Neural cell (in vitro differentiated cells): ENCODE measurements around the gene INPP5F. TPM values are rescaled to one million over a fixed set of nuclear protein-coding genes. Genes with fewer than 3 reads are reported as not detected.

Experiments used
- H2AFZ ChIP-seq: fragments of 200-600, 300-800 bp; sonication (generic), shearing (Covaris generic); 2 replicates; pipeline ENCODE4 v1.6.0; 2014; ENCODE audit warnings: low read depth, mild to moderate bottlenecking, antibody characterized with exemption, low read length, moderate library complexity
- H3F3A ChIP-seq: fragments of 200-600 bp; shearing (Covaris generic); 2 replicates; pipeline ENCODE4 v1.6.1; 2016; ENCODE audit warnings: mild to moderate bottlenecking, moderate library complexity, mixed read lengths, antibody characterized with exemption, low read length; ENCODE audit not compliant: insufficient read depth, poor library complexity, severe bottlenecking
- H3K27ac ChIP-seq: fragments of 200-600, 300-800 bp; sonication (generic), shearing (Covaris generic); 2 replicates; pipeline ENCODE4 v1.5.1; 2014; ENCODE audit warnings: mild to moderate bottlenecking, low read length, moderate library complexity
- H3K27me3 ChIP-seq: fragments of 300-800, 200-600 bp; sonication (generic), shearing (Covaris generic); 2 replicates; pipeline ENCODE4 v1.6.0; 2014; ENCODE audit warnings: mild to moderate bottlenecking, low read depth, low read length, moderate library complexity; ENCODE audit not compliant: insufficient read depth
- H3K36me3 ChIP-seq: fragments of 300-800, 200-600 bp; sonication (generic), shearing (Covaris generic); 2 replicates; pipeline ENCODE4 v1.5.1; 2014; ENCODE audit warnings: mild to moderate bottlenecking, antibody characterized with exemption, low read length, moderate library complexity; ENCODE audit not compliant: insufficient read depth
- H3K4me2 ChIP-seq: fragments of 300-800, 200-600 bp; sonication (generic), shearing (Covaris generic); 2 replicates; pipeline ENCODE4 v1.6.0; 2014; ENCODE audit warnings: mild to moderate bottlenecking, low read length
- H3K4me3 ChIP-seq: fragments of 300-800, 200-600 bp; sonication (generic), shearing (Covaris generic); 2 replicates; pipeline ENCODE4 v1.5.1; 2014; ENCODE audit warnings: mild to moderate bottlenecking, low read length, moderate library complexity
- H3K79me2 ChIP-seq: fragments of 200-600 bp; shearing (Covaris generic); replicated peaks from 2 replicates; pipeline ENCODE4 v1.6.0; 2014; ENCODE audit warnings: mild to moderate bottlenecking, low read length, moderate library complexity; ENCODE audit not compliant: insufficient read depth
- H3K9ac ChIP-seq: fragments of 300-800, 200-600 bp; sonication (generic), shearing (Covaris generic); 2 replicates; pipeline ENCODE4 v1.6.1; 2016; ENCODE audit warnings: mild to moderate bottlenecking, low read length, mixed read lengths
- H3K9me2 ChIP-seq: fragments of 200-600 bp; shearing (Covaris generic); 2 replicates; pipeline ENCODE4 v1.6.1; 2016; ENCODE audit warnings: mild to moderate bottlenecking, low read length, mixed read lengths; ENCODE audit not compliant: insufficient read depth
- H3K9me3 ChIP-seq: fragments of 200-600, 300-800 bp; sonication (generic), shearing (Covaris generic); 2 replicates; pipeline ENCODE4 v1.6.1; 2016; ENCODE audit warnings: mild to moderate bottlenecking, mixed run types, low read length, moderate library complexity, mixed read lengths
- H4K20me1 ChIP-seq: fragments of 200-600 bp; shearing (Covaris generic); 2 replicates; pipeline ENCODE4 v1.6.1; 2016; ENCODE audit warnings: mild to moderate bottlenecking, mixed run types; ENCODE audit not compliant: insufficient read depth
- CTCF ChIP-seq: fragments of 450-650 bp; IDR thresholded peaks from 2 replicates; pipeline ENCODE4 v1.5.1; 2014; ENCODE audit warnings: antibody characterized with exemption, mild to moderate bottlenecking, moderate library complexity; ENCODE audit not compliant: poor library complexity, severe bottlenecking
- EP300 ChIP-seq: fragments of 450-650 bp; conservative IDR thresholded peaks from 2 replicates; pipeline ENCODE4 v1.6.1; 2014; ENCODE audit warnings: antibody characterized with exemption, mild to moderate bottlenecking, moderate library complexity; ENCODE audit not compliant: poor library complexity, severe bottlenecking
- EZH2 ChIP-seq: fragments of 200-600, 300-800 bp; shearing (Covaris generic), sonication (generic); IDR thresholded peaks from 2 replicates; pipeline ENCODE4 v1.6.1; 2014; ENCODE audit warnings: antibody characterized with exemption, low read length, borderline replicate concordance, mild to moderate bottlenecking; ENCODE audit not compliant: insufficient read depth, poor library complexity, severe bottlenecking
- MXI1 ChIP-seq: fragments of 450-650 bp; conservative IDR thresholded peaks from 2 replicates; pipeline ENCODE4 v1.6.1; 2014; ENCODE audit warnings: antibody characterized with exemption, mild to moderate bottlenecking; ENCODE audit not compliant: poor library complexity, severe bottlenecking
- POLR2AphosphoS5 ChIP-seq: IDR thresholded peaks from 2 replicates; pipeline ENCODE4 v1.6.1; 2012
- RAD21 ChIP-seq: fragments of 450-650 bp; conservative IDR thresholded peaks from 2 replicates; pipeline ENCODE4 v1.6.1; 2014; ENCODE audit warnings: antibody characterized with exemption, mild to moderate bottlenecking, moderate library complexity
- REST ChIP-seq: IDR thresholded peaks from 2 replicates; pipeline ENCODE4 v1.6.1; 2012; ENCODE audit warnings: borderline replicate concordance
- SMC3 ChIP-seq: fragments of 450-650 bp; conservative IDR thresholded peaks from 2 replicates; pipeline ENCODE4 v1.6.1; 2014; ENCODE audit warnings: antibody characterized with exemption, mild to moderate bottlenecking, moderate library complexity; ENCODE audit not compliant: poor library complexity
- TAF1 ChIP-seq: IDR thresholded peaks from 2 replicates; pipeline ENCODE4 v1.6.1; 2012; ENCODE audit warnings: low read depth
- polyA plus RNA-seq: library from polyadenylated mRNA; depleted of rRNA; stranded (reverse); fragments of >200 nt; gene quantifications from 2 replicates; pipeline ENCODE4 v1.2.3, GENCODE V29; 2014

The INPP5F gene
- polyA plus RNA-seq, 1 donor from 2014 or later = 114 TPM

GRCh38 chr10:119715628-119716505 lies 10.0 kb upstream of the INPP5F start:
- no peak overlapping the region for H2AFZ ChIP-seq
- H3K4me3 ChIP-seq = no peak overlapping the region

GRCh38 chr10:119723161-119723560 lies 2.7 kb upstream of the INPP5F start:
- TF ChIP-seq EZH2 (no peak), CTCF (no peak), TAF1 (no peak), MXI1 (no peak), RAD21 (no peak), REST (no peak), POLR2AphosphoS5 (no peak)
- Histone ChIP-seq H3K27ac (no peak overlapping the region), H3K9me2 (no peaks in the 10 kb centered on the region), H3K9me3 (no peaks in the 10 kb centered on the region), H3K27me3 (no peaks in the 10 kb centered on the region), H3K36me3 (no peaks in the 10 kb centered on the region), H3F3A (no peaks in the 10 kb centered on the region), H3K4me2 (no peak overlapping the region), H3K79me2 (peaks cover 18% of the 10 kb centered on the region), H3K9ac (no peak overlapping the region), H2AFZ (no peak overlapping the region), H4K20me1 (no peaks in the 10 kb centered on the region), H3K4me3 (peak overlapping the region; percentile 38)

More at GRCh38 chr10:119715628-119716505, 10.0 kb upstream of the INPP5F start:
- no peaks in the 10 kb centered on the region for H3K79me2 ChIP-seq
- no peak overlapping the region for H3K27ac ChIP-seq
- H3K9me3 ChIP-seq = no peaks in the 10 kb centered on the region
- H3F3A ChIP-seq = no peaks in the 10 kb centered on the region
- H4K20me1 ChIP-seq = no peaks in the 10 kb centered on the region
- no peaks in the 10 kb centered on the region for H3K9me2 ChIP-seq
- no peak for TF ChIP-seq EZH2
- TF ChIP-seq EP300 = no peak
- no peak for TF ChIP-seq MXI1
- no peak for TF ChIP-seq SMC3
- no peak for TF ChIP-seq CTCF
- no peak for TF ChIP-seq POLR2AphosphoS5
- H3K36me3 ChIP-seq = no peaks in the 10 kb centered on the region
- no peaks in the 10 kb centered on the region for H3K27me3 ChIP-seq
- no peak overlapping the region for H3K9ac ChIP-seq
- H3K4me2 ChIP-seq = no peak overlapping the region
